ENCODE data around the gene ANKFN1.

DNA sequence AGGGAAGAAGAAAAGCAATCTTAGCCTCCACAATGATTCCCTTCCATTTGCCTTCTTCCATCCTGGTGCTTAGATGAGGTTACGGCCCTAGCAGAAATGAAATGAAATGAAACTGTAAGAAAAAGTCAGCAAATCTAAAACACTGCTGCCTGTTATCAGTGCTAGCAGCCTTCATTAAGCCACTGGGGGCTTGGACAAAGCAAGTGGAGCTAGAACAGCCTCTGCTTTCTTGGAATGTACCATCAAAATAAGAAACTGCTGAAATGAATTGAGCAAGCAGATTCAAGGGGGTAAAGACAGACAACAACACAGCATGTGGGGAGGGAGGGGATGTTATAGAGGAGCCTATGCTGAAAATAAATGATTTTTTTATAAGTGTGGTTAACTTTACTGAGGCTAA, 5.1 kb downstream of the ANKFN1 start:
- TF ChIP-seq, protein P1, sequence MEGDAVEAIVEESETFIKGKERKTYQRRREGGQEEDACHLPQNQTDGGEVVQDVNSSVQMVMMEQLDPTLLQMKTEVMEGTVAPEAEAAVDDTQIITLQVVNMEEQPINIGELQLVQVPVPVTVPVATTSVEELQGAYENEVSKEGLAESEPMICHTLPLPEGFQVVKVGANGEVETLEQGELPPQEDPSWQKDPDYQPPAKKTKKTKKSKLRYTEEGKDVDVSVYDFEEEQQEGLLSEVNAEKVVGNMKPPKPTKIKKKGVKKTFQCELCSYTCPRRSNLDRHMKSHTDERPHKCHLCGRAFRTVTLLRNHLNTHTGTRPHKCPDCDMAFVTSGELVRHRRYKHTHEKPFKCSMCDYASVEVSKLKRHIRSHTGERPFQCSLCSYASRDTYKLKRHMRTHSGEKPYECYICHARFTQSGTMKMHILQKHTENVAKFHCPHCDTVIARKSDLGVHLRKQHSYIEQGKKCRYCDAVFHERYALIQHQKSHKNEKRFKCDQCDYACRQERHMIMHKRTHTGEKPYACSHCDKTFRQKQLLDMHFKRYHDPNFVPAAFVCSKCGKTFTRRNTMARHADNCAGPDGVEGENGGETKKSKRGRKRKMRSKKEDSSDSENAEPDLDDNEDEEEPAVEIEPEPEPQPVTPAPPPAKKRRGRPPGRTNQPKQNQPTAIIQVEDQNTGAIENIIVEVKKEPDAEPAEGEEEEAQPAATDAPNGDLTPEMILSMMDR (IDR thresholded peaks at IDR 0.05; ENCODE audit: insufficient read depth, low read length, poor library complexity, severe bottlenecking), result no peak
- no peak for TF ChIP-seq EZH2phosphoT487 (conservative IDR thresholded peaks at IDR 0.05; ENCODE audit: low read length)

Measured in SU-DHL-6 (cell line).